IMR-90 (cell line): ENCODE measurements around the gene ALDH7A1. TPM values are rescaled to one million over a fixed set of nuclear protein-coding genes. Genes with fewer than 3 reads are reported as not detected.

Source experiments
- ATAC-seq: fragments of 200-7000 bp; cut with Tn5 transposase; 2 replicates; pipeline ENCODE4 v1.9.1; 2020; ENCODE audit warnings: low read depth, mild to moderate bottlenecking, moderate library complexity
- BruUV-seq: library from RNA; stranded (reverse); fragments of 400-500 nt; replicated peaks from 2 replicates; lab custom pipeline; 2021; lab: Mats Ljungman, UMichigan
- CTCF ChIA-PET: fragments of 300-600 bp; formaldehyde crosslinking; extraction: SDS; loops from one replicate; lab custom pipeline; 2021; ENCODE audit warnings: antibody characterized with exemption; lab: Yijun Ruan, JAX
- POLR2A ChIA-PET: fragments of 300-600 bp; sonication (Branson Sonifier 250); formaldehyde crosslinking; loops from one replicate; lab custom pipeline; 2022; ENCODE audit warnings: antibody characterized with exemption; ENCODE audit not compliant: unreplicated experiment; lab: Charles Lee
- DNase-seq: peaks from one replicate; pipeline ENCODE4 v3.0.0; 2013
- H2AFZ ChIP-seq: replicated peaks from 2 replicates; pipeline ENCODE3; 2013; ENCODE audit warnings: low read length, mild to moderate bottlenecking; ENCODE audit not compliant: poor library complexity
- H2AK5ac ChIP-seq: 2 replicates; pipeline ENCODE4 v1.6.1; 2013; ENCODE audit warnings: low read depth, low read length, inconsistent platforms
- H2AK9ac ChIP-seq: replicated peaks from 2 replicates; pipeline ENCODE3; 2013; ENCODE audit warnings: mild to moderate bottlenecking, low read depth, low read length, moderate library complexity; ENCODE audit not compliant: poor library complexity
- H2BK120ac ChIP-seq: 2 replicates; pipeline ENCODE4 v1.6.1; 2013; ENCODE audit warnings: low read depth, low read length, inconsistent platforms
- H2BK15ac ChIP-seq: 3 replicates; pipeline ENCODE4 v1.6.1; 2013; ENCODE audit warnings: low read depth, low read length, inconsistent platforms
- H2BK20ac ChIP-seq: 2 replicates; pipeline ENCODE4 v1.6.1; 2013; ENCODE audit warnings: low read depth, mild to moderate bottlenecking, inconsistent platforms, low read length, moderate library complexity
- H2BK5ac ChIP-seq: 2 replicates; pipeline ENCODE4 v1.6.1; 2013; ENCODE audit warnings: mild to moderate bottlenecking, low read depth, low read length, inconsistent platforms; ENCODE audit not compliant: poor library complexity, severe bottlenecking
- H3K14ac ChIP-seq: replicated peaks from 2 replicates; pipeline ENCODE4 v1.6.1; 2013; ENCODE audit warnings: low read depth, low read length, inconsistent platforms
- H3K18ac ChIP-seq: 2 replicates; pipeline ENCODE4 v1.6.1; 2013; ENCODE audit warnings: low read depth, low read length, control low read depth
- H3K23ac ChIP-seq: 2 replicates; pipeline ENCODE4 v1.6.1; 2013; ENCODE audit warnings: low read depth, low read length, inconsistent platforms
- H3K27ac ChIP-seq: 2 replicates; pipeline ENCODE4 v1.5.1; 2013; ENCODE audit warnings: mild to moderate bottlenecking, control low read depth, low read length; ENCODE audit not compliant: insufficient read depth
- H3K27me3 ChIP-seq: 2 replicates; pipeline ENCODE4 v1.6.1; 2013; ENCODE audit warnings: low read length; ENCODE audit not compliant: control insufficient read depth, insufficient read depth
- H3K36me3 ChIP-seq: 2 replicates; pipeline ENCODE4 v1.6.1; 2013; ENCODE audit warnings: low read length, mixed read lengths; ENCODE audit not compliant: control insufficient read depth, insufficient read depth
- H3K4ac ChIP-seq: 2 replicates; pipeline ENCODE4 v1.6.1; 2013; ENCODE audit warnings: low read depth, low read length, inconsistent platforms
- H3K4me1 ChIP-seq: 2 replicates; pipeline ENCODE4 v1.6.1; 2013; ENCODE audit warnings: low read length, mixed read lengths; ENCODE audit not compliant: control insufficient read depth, insufficient read depth
- H3K4me2 ChIP-seq: 2 replicates; pipeline ENCODE4 v1.6.1; 2013; ENCODE audit warnings: low read depth, mild to moderate bottlenecking, control low read depth, low read length, moderate library complexity
- H3K4me3 ChIP-seq: 2 replicates; pipeline ENCODE4 v1.5.1; 2013; ENCODE audit warnings: low read depth, mild to moderate bottlenecking, control low read depth, low read length, moderate library complexity; ENCODE audit not compliant: insufficient read depth
- H3K56ac ChIP-seq: 2 replicates; pipeline ENCODE4 v1.6.1; 2013; ENCODE audit warnings: low read length, inconsistent platforms; ENCODE audit not compliant: insufficient read depth; ENCODE audit errors: extremely low read depth
- H3K79me1 ChIP-seq, 2 experiments: 2 replicates each; pipeline ENCODE4 v1.6.1; 2013; ENCODE audit warnings: low read length in 2 of 2, inconsistent platforms in 1 of 2, low read depth in 1 of 2
- H3K9ac ChIP-seq: 2 replicates; pipeline ENCODE4 v1.6.1; 2013; ENCODE audit warnings: low read depth, low read length, control low read depth
- H3K9me1 ChIP-seq: 2 replicates; pipeline ENCODE4 v1.6.1; 2013; ENCODE audit warnings: low read length, inconsistent platforms; ENCODE audit not compliant: insufficient read depth
- H3K9me3 ChIP-seq: 2 replicates; pipeline ENCODE4 v1.6.1; 2013; ENCODE audit warnings: low read length; ENCODE audit not compliant: control insufficient read depth, insufficient read depth
- H4K20me1 ChIP-seq: 2 replicates; pipeline ENCODE4 v1.6.1; 2013; ENCODE audit warnings: low read length, inconsistent platforms; ENCODE audit not compliant: insufficient read depth
- H4K5ac ChIP-seq: 2 replicates; pipeline ENCODE4 v1.6.1; 2013; ENCODE audit warnings: mild to moderate bottlenecking, low read depth, low read length, control low read depth
- H4K8ac ChIP-seq, 2 experiments: 2 replicates each; pipeline ENCODE4 v1.6.1; 2013; ENCODE audit warnings: low read depth in 2 of 2, low read length in 2 of 2, control low read depth in 1 of 2, inconsistent platforms in 1 of 2
- H4K91ac ChIP-seq: 2 replicates; pipeline ENCODE4 v1.6.1; 2013; ENCODE audit warnings: low read depth, low read length, inconsistent platforms; ENCODE audit not compliant: insufficient read depth
- BHLHE40 ChIP-seq: fragments of 150-350 bp; IDR thresholded peaks from 2 replicates; pipeline ENCODE4 v1.6.1; 2016; ENCODE audit warnings: mild to moderate bottlenecking, low read depth, low read length
- CEBPB ChIP-seq: IDR thresholded peaks from 2 replicates; pipeline ENCODE4 v1.6.1; 2012; ENCODE audit warnings: low read depth, low read length, improper control_type of control experiment
- CHD1 ChIP-seq: IDR thresholded peaks from 2 replicates; pipeline ENCODE4 v1.6.1; 2012; ENCODE audit warnings: low read depth, low read length, improper control_type of control experiment
- CTCF ChIP-seq: conservative IDR thresholded peaks from 2 replicates; pipeline ENCODE4 v1.5.1; 2012; ENCODE audit warnings: mild to moderate bottlenecking, low read depth, low read length, improper control_type of control experiment
- FOS ChIP-seq: fragments of 150-350 bp; IDR thresholded peaks from 2 replicates; pipeline ENCODE4 v1.6.1; 2016; ENCODE audit warnings: low read depth, low read length
- MAFK ChIP-seq: IDR thresholded peaks from 2 replicates; pipeline ENCODE4 v1.6.1; 2012; ENCODE audit warnings: low read depth, low read length, improper control_type of control experiment
- MAZ ChIP-seq: IDR thresholded peaks from 2 replicates; pipeline ENCODE4 v1.6.1; 2012; ENCODE audit warnings: low read depth, mild to moderate bottlenecking, low read length, improper control_type of control experiment, moderate library complexity, borderline replicate concordance
- NFE2L2 ChIP-seq: fragments of 150-350 bp; IDR thresholded peaks from 2 replicates; pipeline ENCODE4 v1.6.1; 2016; ENCODE audit warnings: low read depth, mild to moderate bottlenecking, low read length
- POLR2A ChIP-seq: IDR thresholded peaks from 2 replicates; pipeline ENCODE4 v1.6.1; 2012; ENCODE audit warnings: mild to moderate bottlenecking, low read depth, low read length
- RAD21 ChIP-seq: IDR thresholded peaks from 2 replicates; pipeline ENCODE4 v1.6.1; 2012; ENCODE audit warnings: low read length, improper control_type of control experiment
- RCOR1 ChIP-seq: IDR thresholded peaks from 2 replicates; pipeline ENCODE4 v1.6.1; 2012; ENCODE audit warnings: mild to moderate bottlenecking, low read length, improper control_type of control experiment; ENCODE audit not compliant: insufficient replicate concordance
- RFX5 ChIP-seq: IDR thresholded peaks from 2 replicates; pipeline ENCODE4 v1.8.0; 2012; ENCODE audit warnings: low read depth, mild to moderate bottlenecking, low read length, moderate library complexity
- SMC3 ChIP-seq: fragments of 150-350 bp; IDR thresholded peaks from 2 replicates; pipeline ENCODE4 v1.6.1; 2016; ENCODE audit warnings: low read depth, mild to moderate bottlenecking, antibody characterized with exemption, low read length, moderate library complexity
- WGBS, 2 experiments: methylation state at CpG; one replicate each; pipeline versions ENCODE4 v1.1.5 to v1.1.7; 2013; ENCODE audit warnings: missing lambda C conversion rate in 2 of 2; ENCODE audit not compliant: insufficient read length in 1 of 2; ENCODE audit errors: extremely low coverage in 2 of 2; 5-methylcytosine and 5-hydroxymethylcytosine counted together
- dilution Hi-C: fragments of 300-500 bp; cut with HindIII; formaldehyde crosslinking; loops from one replicate; pipeline ENCODE4 v1.14.3; 2018; ENCODE audit warnings: low sequenced_read_pairs; ENCODE audit not compliant: unreplicated experiment
- in situ Hi-C: fragments of 300-500 bp; cut with MboI; formaldehyde crosslinking; loops from 3 replicates; pipeline ENCODE4 v1.14.3; 2019; ENCODE audit warnings: low sequenced_read_pairs, inconsistent platforms, mixed read lengths
- intact Hi-C: fragments of 100-400 bp; cut with micrococcal nuclease; formaldehyde crosslinking; loops from 2 replicates; pipeline ENCODE4 v1.10.0; 2022
- polyA plus RNA-seq, 3 experiments: library from polyadenylated mRNA; depleted of rRNA; stranded (reverse); fragments of >200 nt; gene quantifications; 2 replicates each; pipeline ENCODE4 v1.2.3, GENCODE V29; 2012; ENCODE audit warnings: low replicate concordance in 1 of 3
- total RNA-seq: library from RNA; depleted of rRNA; stranded (reverse); fragments of >200 nt; gene quantifications from 2 replicates; pipeline ENCODE4 v1.2.3, GENCODE V29; 2012
- TF ChIP-seq, protein P1 (sequence below): fragments of 150-350 bp; IDR thresholded peaks from 2 replicates; pipeline ENCODE4 v1.6.1; 2016; ENCODE audit warnings: low read depth, mild to moderate bottlenecking, low read length, moderate library complexity, borderline replicate concordance

The ALDH7A1 gene
- total and polyA plus RNA-seq, 2 of the 4 experiments (the other 2 are of a cell fraction), result 40.9 to 62.2 TPM

DNA sequence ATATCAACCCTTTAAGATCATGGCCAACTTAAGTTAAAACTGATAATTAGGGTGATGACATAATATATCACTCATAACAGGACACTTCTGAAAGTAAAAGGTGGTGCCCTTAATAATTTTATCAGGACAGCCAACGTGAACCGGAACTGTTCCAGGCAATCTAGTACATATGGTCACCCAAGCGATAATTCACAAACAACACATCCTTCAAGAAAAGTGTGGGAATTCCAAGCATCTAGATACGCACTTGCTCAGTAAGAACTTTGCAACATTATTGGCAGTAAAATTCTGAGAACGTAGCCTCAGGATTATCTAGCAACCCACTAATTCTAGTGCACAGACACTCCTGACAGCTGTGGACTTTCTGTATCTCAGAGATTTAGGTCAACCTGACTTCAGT, 85.7 kb downstream of the ALDH7A1 start:
- H3K4ac ChIP-seq, result no peak overlapping the region
- no peak overlapping the region for H2BK120ac ChIP-seq
- H3K9me3 ChIP-seq, result no peaks in the 10 kb centered on the region
- H3K27ac ChIP-seq, result no peak overlapping the region
- dilution Hi-C loops (no loop called here), intact Hi-C loops (no loop called here), in situ Hi-C loops (no loop called here)
- H3K9me1 ChIP-seq, result no peaks in the 10 kb centered on the region
- H2AK5ac ChIP-seq, result no peak overlapping the region
- no peak overlapping the region for H2BK20ac ChIP-seq
- POLR2A ChIA-PET, result no interaction called here
- TF ChIP-seq CHD1, result no peak
- TF ChIP-seq, protein P1, sequence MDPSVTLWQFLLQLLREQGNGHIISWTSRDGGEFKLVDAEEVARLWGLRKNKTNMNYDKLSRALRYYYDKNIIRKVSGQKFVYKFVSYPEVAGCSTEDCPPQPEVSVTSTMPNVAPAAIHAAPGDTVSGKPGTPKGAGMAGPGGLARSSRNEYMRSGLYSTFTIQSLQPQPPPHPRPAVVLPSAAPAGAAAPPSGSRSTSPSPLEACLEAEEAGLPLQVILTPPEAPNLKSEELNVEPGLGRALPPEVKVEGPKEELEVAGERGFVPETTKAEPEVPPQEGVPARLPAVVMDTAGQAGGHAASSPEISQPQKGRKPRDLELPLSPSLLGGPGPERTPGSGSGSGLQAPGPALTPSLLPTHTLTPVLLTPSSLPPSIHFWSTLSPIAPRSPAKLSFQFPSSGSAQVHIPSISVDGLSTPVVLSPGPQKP, result no peak
- TF ChIP-seq NFE2L2, result no peak
- TF ChIP-seq CEBPB, result no peak
- TF ChIP-seq RAD21, result no peak
- TF ChIP-seq FOS, result no peak
- no peak for TF ChIP-seq RCOR1
- TF ChIP-seq BHLHE40, result no peak
- no peak for TF ChIP-seq MAZ
- no peak for TF ChIP-seq POLR2A
- TF ChIP-seq RFX5, result no peak
- TF ChIP-seq MAFK, result no peak
- TF ChIP-seq SMC3, result no peak
- no peak for TF ChIP-seq CTCF
- H2AFZ ChIP-seq, result no peak overlapping the region
- no peak overlapping the region for H2BK15ac ChIP-seq
- no peaks in the 10 kb centered on the region for H4K20me1 ChIP-seq
- no peak overlapping the region for H3K9ac ChIP-seq
- DNase-seq (no peak), ATAC-seq (no peak)
- H3K4me3 ChIP-seq, result no peak overlapping the region
- no peak overlapping the region for H4K5ac ChIP-seq
- whole genome bisulfite sequencing, 2 experiments, result 100% methylated on average over 1 of the region's 5 CpGs; no CpG with 5 or more reads in 1 of the 2 experiments
- no peak overlapping the region for H3K23ac ChIP-seq
- H2BK5ac ChIP-seq, result no peak overlapping the region
- H3K27me3 ChIP-seq, result no peaks in the 10 kb centered on the region
- no peak overlapping the region for H3K18ac ChIP-seq
- CTCF ChIA-PET, result interaction anchor here (1.2 kb wide), 1 partner anchor 9 kb away, joined by 3 read pairs; no protein-coding TSS in a partner anchor
- H2AK9ac ChIP-seq, result no peak overlapping the region
- no TSS peak for BruUV-seq
- no peak overlapping the region; a peak in 1 of 4 replicates for H4K8ac ChIP-seq
- no peak overlapping the region for H3K56ac ChIP-seq
- no peak overlapping the region for H3K14ac ChIP-seq
- no peaks in the 10 kb centered on the region for H3K79me1 ChIP-seq
- no peak overlapping the region for H3K4me2 ChIP-seq
- H3K4me1 ChIP-seq, result peaks cover 7% of the 10 kb centered on the region; the same call in 1 of the 2 replicates
- H4K91ac ChIP-seq, result no peak overlapping the region
- H3K36me3 ChIP-seq, result no peaks in the 10 kb centered on the region
